Inflammatory macrophage treated with lipopolysaccharide for 1 hour (primary cell): ENCODE measurements around the gene PCYT2.
A peak's percentile ranks its signal among the peaks of the same experiment; 100 is the strongest.

Experiments
- DNase-seq, 2 donors: peaks; one replicate each; pipeline ENCODE4 v3.0.0-alpha.2; 2020 to 2022

PCYT2 gene

DNA sequence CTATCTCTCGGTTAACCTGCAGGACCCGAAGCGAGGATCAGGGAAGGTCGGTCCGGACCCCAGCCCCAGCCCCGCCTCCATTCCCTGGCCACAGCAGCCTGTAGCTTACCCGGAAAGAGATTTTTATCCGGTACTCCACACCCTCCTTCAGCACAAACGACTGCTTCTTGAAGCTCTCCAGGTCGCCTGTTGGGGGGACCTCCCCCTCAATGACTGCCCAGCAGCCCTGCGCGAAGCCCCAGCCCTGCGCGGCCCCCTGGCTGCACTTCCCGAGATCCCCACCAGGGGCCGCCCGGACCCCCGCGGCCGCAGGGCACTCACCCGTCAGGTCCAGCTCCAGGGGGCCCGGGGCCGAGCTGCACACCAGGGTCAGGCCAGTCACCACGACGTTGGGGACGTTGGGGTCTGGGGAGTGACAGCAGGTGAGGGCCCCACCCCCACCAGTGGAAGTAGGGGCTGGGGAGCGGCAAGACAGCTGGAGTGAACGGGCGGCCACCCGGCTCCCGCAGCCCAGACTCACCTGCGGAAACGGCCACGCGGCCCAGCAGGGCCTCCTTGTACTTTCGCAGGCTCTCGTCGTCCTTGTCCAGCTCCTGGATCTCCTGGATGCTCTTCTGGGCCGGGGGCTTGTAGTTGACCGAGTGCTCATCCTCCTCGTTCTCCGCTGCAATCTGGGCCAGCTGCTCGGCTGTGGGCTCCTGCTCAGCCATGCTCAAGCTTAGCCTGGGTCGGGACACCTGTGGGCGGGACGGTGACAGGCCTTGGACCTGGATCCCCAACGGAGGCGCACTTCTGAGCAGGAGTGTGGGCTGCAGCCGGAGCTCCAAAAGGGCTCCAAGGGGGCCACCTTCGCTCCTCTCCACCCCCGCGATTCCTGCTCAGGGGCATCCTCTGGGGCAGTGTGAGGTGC is 41.7 kb downstream of the PCYT2 start:
- no peak for DNase-seq

DNA sequence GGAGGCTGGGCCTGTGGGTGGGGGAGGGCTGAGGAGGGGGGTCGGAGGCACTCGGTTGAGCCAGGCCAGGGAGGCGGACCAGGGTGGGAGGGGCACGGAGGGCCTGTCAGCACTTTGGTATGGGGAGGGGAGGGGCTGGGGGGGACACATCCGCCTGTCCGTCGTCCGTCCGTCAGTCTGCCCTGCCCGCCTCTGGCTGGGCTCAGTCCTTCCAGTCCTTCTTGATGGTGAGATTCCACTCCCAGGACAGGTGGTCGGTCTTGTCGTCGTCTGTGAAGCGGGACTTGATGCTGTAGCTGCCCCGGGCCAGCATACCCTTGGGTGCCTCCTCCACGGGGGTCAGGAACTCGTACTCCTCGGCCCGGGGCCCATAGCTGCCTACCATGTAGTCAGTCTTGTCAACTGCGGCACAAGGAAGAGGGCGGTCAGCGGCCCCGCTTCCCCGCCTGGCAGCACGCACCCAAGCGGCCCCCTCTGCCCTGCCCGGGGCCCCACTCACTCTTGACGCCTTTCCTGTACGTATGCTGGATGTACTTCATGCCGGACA is 42.5 kb downstream of the PCYT2 start:
- no peak for DNase-seq

DNA sequence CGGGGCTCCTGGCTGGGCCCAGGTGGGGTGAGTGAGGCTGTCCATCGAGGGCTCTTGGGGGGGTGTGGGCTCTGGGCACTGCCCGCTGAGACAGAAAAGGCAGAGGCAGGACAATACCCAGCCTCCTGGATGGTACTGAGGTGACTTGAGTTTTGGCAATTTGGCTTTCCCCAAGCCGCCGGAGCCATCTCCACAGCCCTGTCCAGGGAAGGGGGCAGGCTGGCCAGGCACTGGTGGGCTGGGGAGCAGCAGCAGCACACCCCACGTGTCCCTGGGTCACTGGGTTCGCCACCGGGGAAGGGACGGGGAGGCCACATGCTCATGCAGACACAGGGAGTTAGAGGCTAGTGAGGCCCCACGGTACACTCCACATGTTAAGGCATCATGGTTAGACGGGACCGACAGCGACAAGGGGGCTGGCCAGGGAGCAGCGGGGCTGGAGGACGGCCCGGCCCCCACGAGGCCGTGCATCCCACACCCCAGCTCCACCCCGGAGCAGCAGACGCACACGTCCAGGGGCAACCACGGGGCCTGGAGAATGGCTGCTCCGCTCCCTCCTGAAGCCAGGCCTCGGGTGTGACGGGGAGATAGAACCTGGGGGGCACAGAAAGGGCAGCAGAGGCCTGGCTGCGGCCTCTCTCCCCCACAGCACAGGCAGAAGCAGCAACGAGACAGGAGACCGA is 43.1 kb downstream of the PCYT2 start:
- no peak for DNase-seq

DNA sequence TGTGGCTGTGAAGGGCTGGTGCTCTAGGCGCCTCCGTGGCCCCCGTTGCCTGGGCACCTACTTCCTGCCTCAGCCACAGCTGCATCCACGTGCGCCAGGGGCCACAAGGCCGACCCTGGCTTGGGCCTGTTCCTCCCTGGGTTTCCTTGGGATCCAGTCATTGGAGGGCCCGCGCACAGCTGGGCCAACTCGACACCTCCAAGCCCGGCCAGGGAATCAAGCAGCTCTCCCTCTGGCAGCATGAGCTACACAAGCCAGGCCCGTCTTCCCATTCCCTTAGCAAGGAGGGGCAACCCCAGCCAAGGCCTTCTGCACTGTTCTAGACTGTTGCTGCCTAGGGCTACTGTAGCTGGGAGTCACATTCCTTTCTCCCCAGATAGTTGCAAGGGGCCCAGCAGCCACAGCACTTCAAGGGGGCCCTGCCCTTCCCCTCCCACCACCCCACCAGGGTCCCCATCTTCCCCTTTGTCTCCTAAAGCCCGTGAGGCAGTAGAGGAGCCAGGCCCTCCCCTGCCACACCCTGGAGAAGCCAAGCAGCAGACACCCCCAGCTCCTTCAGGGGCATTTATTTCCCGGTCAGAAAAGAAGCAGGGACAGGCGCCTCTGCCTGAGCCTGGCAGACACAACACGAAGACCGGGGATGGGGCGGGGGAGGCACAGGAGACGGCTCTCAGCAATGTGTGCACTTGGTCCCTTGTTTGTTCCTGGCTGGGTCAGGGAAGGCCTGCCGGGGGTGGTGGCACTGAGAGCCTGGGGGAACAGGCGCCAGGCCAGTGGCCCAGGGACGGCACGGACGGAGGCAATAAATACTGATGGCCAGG is 43.8 kb downstream of the PCYT2 start:
- no peak for DNase-seq

DNA sequence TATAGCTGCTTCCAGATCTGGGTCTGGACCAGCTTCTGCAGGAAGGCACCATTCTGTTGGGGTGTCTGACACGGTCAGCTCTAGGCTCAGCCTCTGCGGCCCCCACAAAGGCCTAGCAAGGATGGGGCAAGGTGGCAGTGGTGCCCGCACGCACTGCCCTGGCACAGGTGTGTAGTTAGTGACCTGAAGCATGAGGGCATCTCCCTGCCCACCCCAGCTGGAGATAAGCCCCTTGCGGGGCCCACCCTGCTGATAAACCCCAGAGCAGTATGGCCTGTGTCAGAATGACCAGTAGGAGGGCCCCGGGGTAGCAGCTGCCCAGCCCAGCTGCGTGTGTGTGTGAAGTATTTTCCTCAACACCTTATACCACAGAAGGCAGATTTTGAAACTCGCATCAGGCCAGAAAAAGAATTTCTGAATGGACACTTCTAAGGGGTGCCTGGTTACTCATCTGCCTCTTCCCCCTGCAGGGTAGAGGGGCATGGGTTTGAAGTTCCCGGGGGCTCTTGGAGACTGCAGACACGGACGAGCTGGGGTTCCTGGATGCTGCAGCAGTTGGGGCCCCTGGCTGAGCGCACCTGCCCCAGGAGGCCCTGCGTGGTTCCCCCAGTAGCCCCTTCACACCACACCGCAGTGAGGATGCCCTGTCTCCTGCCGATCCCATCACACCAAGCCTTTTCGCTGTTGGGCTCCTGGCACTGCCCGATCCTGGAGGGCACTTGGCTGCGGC is 44.6 kb downstream of the PCYT2 start:
- no peak for DNase-seq

DNA sequence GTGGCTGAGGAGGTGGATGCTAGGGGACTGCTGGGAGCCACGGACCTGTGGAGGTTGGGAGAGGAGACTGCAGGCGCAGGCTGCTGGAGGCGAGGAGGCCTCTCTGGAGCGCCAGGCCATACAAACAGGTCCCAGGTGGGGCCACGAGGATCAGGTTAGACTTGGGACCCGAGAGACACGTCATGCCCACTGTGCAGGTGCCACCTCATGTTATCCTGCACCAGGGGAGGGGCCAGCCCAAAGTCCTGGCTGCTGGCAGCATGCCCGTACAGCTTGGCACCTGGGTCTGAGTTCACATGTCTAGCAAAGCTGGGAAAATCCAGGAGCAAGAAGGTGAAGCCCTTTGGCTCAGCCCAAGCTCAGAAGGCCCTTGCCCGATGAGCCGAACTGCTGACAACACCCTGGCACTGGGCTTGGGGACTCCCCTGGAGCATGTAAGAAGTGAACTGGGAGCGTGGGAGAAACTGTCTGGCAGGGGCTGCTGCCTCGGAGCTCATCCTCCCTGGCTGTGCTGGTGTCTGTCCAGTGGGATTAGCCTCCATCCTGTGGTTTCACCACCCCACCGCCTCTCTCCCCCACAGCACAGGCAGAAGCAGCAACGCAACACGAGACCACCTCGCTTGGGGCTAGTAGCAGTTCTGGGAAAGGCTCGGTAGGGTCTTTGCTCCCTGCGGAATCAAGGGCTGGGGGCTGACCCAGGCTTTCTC is 45.3 kb downstream of the PCYT2 start:
- DNase-seq, result no peak

DNA sequence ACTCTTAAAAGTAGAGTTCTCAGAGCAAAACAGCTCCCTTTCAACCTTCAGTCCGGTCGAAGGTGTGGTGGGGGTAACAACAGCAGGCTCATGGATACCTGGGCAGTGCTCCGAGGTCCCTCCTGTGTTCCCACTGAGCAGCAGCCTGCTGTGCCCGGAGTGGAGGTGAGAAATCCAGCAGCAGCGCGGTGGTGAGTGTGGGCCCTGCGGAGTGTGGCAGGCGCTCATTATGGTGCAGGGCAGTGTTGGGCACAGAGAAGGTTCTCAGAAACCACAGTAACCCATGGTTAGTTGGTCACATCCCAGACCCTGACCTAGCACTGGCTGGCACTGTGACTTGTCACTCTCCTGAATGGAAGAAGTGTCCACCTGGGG is 45.9 kb downstream of the PCYT2 start:
- DNase-seq, result no peak

DNA sequence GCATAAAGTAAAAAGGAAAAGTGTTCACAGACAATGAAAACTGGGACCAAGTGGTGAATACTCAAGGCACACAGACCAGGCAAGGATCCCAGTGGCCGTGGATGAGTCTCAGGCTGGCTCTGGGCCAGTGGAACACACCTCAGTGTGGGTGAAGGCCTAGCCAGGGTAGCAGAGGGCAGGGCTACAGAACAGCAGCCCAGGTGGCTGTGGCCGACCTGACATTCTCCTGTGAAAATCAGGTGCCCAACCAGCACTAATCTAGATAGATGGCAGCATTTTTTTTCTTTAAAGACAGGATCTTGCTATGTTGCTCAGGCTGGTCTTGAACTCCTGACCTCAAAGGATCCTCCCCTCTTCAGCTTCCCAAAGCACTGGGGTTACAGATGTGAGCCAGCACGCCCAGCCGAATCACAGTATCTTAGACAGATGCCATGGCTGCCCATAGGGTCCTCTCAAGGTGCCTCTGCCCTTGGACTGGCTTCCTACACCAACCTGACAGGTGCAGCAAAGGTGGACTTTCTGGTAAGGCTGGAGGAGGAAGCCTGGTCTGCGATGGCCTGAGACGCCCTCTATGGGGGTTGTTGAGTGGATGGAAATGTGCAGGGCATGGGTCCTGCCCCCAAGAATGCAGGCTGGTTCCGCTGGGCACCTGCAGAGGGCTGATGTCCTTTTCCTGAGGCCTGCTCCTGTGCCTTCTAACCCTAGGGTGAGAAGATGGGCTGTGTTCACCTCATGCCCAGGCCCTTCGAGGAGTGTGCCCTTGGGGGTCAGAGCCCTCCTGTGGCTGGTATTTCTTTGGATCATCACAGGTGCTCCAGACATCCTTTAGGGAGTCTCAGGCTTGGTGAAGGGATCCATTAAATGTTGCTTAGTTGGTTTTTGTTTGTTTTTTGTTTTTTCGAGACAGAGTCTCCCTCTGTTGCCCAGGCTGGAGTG is 47.1 kb downstream of the PCYT2 start:
- no peak for DNase-seq

DNA sequence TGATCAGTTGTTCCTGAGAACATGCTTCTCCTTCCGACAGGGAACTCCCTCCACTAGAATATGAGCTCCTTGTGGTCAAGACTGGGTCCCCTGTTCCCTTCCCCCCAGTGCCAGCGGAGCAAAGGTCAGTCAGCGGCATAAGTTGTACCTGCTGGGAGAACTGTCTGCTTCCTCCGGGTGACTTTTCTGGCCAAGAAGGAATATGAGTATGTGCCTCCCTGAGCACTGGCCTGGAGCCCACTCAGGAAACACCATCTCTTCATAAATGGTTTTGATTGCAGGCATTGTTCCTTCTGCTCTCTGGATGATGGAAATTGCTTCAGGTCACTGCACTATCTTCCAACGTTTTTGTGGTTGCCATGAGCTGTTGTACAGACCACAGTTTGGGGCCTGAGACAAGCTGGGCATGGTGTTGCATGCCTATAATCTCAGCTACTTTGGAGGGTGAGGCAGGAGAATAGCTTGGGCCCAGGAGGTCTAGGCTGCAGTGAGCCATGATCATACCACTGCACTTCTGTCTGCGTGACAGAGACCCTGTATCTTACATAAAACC is 48.0 kb downstream of the PCYT2 start:
- no peak for DNase-seq

DNA sequence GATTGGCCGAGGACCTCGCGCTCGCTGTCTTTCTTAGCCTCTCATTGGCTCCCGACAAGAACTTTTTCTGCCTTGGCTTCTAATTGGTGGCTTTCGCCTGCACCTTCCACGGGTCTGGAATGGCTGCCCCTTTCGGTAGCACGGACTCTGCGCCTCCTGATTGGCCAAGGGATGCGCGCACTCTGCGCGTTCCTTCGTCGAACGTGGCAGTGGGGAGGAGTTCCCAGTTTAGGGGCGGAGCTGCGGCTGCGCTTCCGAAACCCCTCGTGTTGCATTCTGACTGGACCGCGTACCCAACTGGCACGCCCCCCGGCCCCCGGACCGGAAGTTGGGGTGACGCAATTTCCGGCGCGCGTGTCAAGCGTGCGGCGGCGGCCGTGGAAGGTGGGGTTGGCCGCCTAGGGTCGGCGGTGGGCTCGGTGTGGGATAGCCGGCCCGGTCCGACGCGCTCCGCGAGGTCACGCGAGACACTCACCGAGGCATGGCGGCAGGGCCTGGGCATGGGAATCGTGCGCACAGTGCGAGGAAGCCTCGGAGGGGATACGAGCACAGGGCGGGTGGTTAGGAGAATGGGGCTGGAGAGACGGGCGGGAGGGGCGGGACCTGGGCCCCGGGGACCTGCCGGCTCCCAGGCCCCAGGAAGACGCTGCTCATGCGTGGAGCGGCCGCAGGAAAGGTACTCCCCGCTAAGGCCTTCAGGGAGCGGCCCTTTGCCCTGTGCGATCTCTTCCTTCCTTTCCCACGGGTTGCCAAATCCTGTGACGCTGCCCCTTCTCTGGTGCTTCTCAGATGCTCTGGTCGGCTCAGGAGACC is 50.2 kb downstream of the PCYT2 start:
- DNase-seq, result peak; percentile 100

DNA sequence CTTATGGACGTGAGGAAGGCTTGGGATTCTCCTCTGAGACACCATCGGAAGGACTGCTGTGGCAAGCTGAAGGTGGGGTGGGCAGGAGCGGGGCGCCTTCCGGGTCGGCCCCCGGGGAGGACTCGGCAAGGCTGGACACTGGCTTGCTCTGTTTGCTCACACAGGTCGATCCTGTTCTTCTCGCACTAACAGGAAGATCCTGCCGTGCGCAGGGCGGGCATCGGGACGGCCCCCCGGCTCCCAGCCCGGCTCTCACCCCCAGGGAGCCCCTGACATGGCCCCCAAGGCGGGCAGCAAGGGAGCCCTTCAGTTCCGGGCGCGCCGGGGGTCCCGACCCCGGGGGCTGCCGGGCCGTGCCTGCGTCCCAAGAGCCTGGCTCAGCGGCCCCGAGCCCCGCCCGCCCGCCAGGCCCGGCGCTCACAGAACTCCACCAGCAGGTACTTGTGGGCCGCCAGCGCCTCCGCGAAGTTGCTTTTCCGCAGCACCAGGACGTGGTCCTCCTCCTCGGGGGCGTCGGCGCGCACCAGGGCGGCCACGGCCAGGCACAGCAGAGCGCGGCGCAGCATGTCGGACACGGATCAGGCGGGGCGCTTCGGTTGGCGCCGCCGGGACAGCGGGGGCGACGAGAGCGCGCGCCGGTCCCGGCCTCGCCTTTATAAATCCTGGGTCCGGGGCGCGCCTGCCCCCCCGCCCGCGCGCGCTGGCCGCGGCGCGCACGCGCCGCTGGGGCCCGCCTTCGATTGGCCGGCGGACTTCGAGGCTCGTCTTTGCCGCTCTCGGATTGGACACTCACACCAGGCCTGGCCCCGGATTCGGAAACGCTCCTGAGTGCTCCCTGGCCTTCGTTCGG is 51.1 kb downstream of the PCYT2 start, which contains the start of gene P4HB:
P4HB (minus strand) TSS at position 630 of the 850 bp plus-strand sequence; CDS start at position 566, 64 bp downstream.
- DNase-seq, result no peak

DNA sequence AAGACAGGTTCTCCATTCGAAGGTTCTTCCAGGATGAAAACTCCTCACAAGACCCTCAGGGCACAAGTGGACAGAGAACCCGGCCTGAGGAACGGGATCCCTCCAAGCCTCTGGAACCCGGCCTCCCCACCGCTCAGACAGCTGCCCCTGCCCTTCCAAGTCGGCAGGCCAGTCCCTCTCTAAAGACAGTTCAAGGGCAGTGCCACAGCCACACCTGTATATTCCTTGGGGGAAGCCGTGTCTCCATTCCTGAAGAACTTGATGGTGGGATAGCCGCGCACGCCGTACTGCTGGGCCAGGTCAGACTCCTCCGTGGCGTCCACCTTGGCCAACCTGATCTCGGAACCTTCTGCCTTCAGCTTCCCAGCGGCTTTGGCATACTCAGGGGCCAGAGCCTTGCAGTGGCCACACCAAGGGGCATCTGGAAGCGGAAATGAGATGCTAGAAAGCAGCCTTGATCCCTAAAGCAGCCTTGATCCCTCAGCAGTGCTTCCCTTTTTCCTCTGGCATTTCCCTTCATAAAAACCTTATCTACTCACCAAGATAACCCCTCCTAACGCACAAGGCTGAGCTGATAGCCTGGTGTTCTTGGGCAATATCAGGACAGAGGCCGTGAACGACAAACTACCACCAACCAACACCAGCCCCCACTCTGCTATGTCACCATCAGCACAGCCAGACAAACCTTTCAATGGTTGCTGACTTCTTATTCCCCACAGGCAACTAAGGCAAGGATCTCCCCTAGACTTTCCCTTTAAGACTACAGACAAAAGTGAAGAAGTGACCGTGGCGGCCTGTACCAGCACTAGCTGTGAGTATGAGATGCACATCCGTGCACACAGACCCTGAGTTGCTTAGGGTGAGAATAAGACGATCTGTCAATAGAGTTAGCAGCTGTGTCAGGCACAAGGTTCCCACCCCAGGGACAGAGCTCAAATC is 52.0 kb downstream of the PCYT2 start:
- DNase-seq, result peak; percentile 16 to 19

DNA sequence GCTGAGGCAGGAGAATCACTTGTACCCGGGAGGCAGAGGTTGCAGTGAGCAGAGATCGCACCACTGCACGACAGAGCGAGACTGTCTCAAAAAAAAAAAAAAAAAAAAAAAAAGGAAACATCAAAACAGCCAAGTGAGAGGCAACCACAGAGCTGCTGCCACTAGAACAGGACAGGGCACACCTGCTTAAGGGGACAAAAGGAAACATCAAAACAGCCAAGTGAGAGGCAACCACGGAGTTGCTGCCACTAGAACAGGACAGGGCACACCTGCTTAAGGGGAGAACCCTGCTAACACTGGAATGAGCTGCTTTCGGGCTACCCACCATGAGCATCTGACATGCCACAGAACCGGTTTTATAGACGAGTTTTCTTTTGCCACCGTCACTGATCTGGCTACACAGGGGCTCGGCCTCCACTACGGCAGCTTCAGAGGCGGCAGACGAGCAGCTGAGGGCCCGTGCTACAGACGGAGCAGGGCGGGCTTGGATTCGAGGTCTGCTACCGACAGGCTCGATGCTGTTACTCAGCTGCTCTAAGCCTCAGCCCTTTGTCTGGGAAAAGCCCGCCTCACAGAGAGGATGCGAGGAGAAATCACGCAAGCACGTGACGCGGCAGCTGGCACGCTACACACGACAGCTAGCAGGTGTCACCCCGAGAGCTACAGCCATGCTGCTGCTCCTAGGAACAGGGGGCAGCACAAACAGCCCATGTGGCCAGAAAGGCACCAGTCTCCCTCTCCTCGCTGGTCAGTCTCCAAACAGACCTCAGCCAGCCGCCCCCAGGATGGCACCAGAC is 52.8 kb downstream of the PCYT2 start:
- no peak for DNase-seq

DNA sequence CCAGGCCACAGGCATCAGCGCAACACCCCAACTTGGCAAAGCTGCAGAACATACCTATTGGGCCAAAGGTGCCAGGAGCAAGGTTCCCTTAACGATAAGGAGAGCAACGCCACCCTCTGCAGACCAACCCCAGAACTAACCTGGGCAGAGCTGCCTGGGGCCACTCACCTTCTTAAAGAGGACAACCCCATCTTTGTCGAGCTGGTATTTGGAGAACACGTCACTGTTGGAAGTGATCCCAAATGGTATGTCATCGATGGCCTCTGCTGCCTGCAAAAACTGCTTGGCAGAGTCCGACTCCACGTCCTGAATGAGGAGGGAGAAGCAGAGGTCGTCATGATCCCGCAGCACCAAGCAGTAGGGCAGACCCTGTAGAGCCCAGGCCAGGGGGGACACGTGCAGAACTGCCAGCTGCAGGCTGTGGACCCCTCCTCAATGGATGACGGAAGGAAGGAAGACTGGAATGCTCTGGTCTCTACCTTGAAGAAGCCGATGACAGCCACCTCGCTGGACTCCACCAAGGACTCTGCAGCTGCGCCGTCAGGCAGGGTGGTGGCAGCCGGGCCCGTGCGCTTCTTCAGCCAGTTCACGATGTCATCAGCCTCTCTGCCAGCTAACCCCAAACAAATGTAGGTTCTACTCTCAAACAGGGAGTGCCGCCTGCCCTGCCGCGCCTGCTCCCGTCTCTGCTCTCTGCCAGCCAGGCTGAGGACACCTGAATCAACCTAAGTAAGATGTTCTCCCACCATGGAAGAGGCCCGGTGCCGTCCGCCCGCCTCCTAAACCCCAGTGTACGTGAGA is 56.0 kb downstream of the PCYT2 start:
- DNase-seq, result no peak

DNA sequence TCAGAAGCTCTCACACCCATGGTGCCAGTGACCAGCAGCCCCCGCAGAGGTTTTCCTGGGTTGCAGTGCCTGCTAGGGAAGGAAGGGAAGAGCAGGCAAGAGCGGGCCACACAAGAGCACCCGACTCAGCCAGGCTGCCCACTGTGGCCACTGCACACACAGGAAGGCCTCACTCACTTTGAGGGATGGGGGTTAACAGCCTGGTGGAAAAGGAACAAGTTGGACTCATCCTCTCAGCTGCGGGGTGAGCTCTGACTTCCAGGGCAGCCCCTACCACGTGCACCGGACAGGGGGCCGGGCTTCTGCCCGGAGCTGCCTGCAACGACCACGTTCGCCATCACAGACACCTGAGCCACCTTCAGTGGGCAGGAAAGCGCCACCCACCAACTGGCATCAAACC is 59.0 kb downstream of the PCYT2 start:
- DNase-seq, result no peak
